Stomach (tissue), 9 donors: Measurements from ENCODE around the gene CCDC12. TPM values are rescaled to one million over a fixed set of nuclear protein-coding genes. Genes with fewer than 3 reads are reported as not detected.

ENCODE experiments used
- DNase-seq, 2 donors: peaks; one replicate each; pipeline versions ENCODE4 v3.0.0 to v3.0.0-alpha.2; 2013 to 2019
- H3K27ac ChIP-seq, 5 donors: fragments of 200-600 bp in 4 of 5; sonication (generic) in 4 of 5; one replicate each; pipeline ENCODE4 v1.5.1; 2013 to 2019; ENCODE audit warnings: mild to moderate bottlenecking in 1 of 5, moderate library complexity in 1 of 5
- H3K27me3 ChIP-seq, 3 donors: fragments of 200-600 bp; sonication (generic); one replicate each; pipeline ENCODE4 v1.5.1; 2017 to 2019; ENCODE audit warnings: mixed run types in 1 of 3
- H3K36me3 ChIP-seq, 4 donors: fragments of 200-600 bp; sonication (generic); 1 replicate in 3 of 4; 2 replicates in 1 of 4; pipeline ENCODE4 v1.5.1; 2016 to 2019
- H3K4me1 ChIP-seq, 4 donors: fragments of 200-600 bp; sonication (generic); one replicate each; pipeline ENCODE4 v1.5.1; 2016 to 2019
- H3K4me3 ChIP-seq, 4 donors: fragments of 200-600 bp; sonication (generic) in 3 of 4; one replicate each; pipeline ENCODE4 v1.5.1; 2016 to 2019; ENCODE audit warnings: mild to moderate bottlenecking in 1 of 4
- H3K9me3 ChIP-seq, 4 donors: fragments of 200-600 bp; sonication (generic); one replicate each; pipeline ENCODE4 v1.5.1; 2016 to 2019
- CTCF ChIP-seq, 7 experiments: fragments of 450-650 bp in 4 of 7; fragments of 200-600 bp in 3 of 7; sonication (generic) in 3 of 7; IDR thresholded peaks; one replicate each; pipeline ENCODE4 v1.5.1; 2016 to 2019; ENCODE audit warnings: antibody characterized with exemption in 7 of 7, control low read depth in 2 of 7, mild to moderate bottlenecking in 1 of 7
- EP300 ChIP-seq: sonication (generic); formaldehyde crosslinking; IDR thresholded peaks from one replicate; pipeline ENCODE4 v1.6.1; 2017; ENCODE audit warnings: antibody characterized with exemption
- POLR2A ChIP-seq, 4 donors: fragments of 450-650 bp; IDR thresholded peaks; one replicate each; pipeline ENCODE4 v1.6.1; 2016; ENCODE audit warnings: antibody characterized with exemption in 4 of 4, control low read depth in 2 of 4, mild to moderate bottlenecking in 1 of 4, moderate library complexity in 1 of 4
- POLR2AphosphoS5 ChIP-seq, 3 donors: sonication (generic); formaldehyde crosslinking; IDR thresholded peaks; one replicate each; pipeline ENCODE4 v1.6.1; 2016; ENCODE audit warnings: antibody characterized with exemption in 3 of 3
- WGBS, 5 donors: extraction: QIAGEN DNeasy Blood & Tissue Kit in 3 of 5; methylation state at CpG; one replicate each; pipeline versions ENCODE4 v1.1.5 to v1.1.7; 2013 to 2018; 5-methylcytosine and 5-hydroxymethylcytosine counted together
- intact Hi-C: fragments of 100-400 bp; cut with DNase I; formaldehyde crosslinking; loops from one replicate; pipeline ENCODE4 v1.15.1; 2023; ENCODE audit warnings: low total_unique reads
- polyA plus RNA-seq, 3 donors: library from polyadenylated mRNA; stranded (reverse); fragments of 200-250 nt; gene quantifications; one replicate each; pipeline ENCODE4 v1.2.3, GENCODE V29; 2013
- total RNA-seq, 5 donors: library from RNA; depleted of rRNA; stranded (reverse); fragments of >200 nt; gene quantifications; one replicate each; pipeline versions ENCODE4 v1.1.0 to v1.2.3, GENCODE V29; 2014 to 2016
- donor health status: healthy with polysubstance abuse.
- donor health status: Bipolar disorder and iron deficiency.
- donor health status: healthy.

CCDC12 gene
- total and polyA plus RNA-seq, 8 donors: 2.9 to 88.7 (median 47.1) TPM

DNA sequence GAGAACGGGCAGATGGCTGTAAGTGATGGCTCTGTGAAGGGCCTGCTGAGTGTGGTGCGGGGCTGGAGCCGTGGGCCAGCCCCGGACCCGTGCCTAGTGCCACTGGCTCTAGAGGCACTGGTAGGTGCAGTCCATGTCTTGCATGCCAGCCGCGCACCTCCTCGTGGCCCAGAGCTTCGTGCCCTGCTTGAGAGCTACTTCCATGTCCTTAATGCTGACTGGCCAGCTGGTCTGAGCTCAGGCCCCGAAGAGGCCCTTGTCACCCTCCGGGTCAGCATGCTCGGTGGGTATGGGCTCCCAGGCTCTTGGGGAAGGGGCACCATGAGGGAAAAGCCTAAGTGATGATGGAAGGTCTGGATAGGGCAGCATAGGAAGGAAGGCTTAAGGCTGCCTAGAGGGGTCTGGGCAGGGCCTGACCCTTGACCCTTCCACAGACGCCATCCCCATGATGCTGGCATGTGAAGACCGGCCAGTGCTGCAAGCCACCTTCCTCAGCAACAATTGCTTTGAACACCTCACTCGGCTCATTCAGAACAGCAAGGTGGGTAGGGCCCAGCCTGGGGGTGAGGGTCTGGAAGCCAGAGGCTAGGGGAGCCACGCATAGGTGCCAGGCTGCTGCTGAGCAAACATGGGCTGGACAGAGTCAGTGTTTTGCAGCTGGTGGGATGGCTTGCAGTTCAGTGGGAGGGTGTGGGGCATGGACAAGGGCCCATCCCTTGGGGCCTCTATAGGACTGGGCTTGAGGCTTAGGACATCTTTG lies 15.0 kb upstream of the CCDC12 start:
- intact Hi-C loops: no loop called here
- H3K36me3 ChIP-seq: peaks cover 29 to 84% (median 82%) of the 10 kb centered on the region in 4 donors
- DNase-seq: no peak
- no peaks in the 10 kb centered on the region for H3K9me3 ChIP-seq
- H3K27ac ChIP-seq: peak overlapping the region in 1 of 5 donors; percentile 33
- H3K4me3 ChIP-seq: no peak overlapping the region
- peaks cover 27 to 52% (median 34%) of the 10 kb centered on the region in 4 donors for H3K4me1 ChIP-seq
- TF ChIP-seq CTCF (IDR thresholded peaks at IDR 0.05): no peak
- no peak for TF ChIP-seq EP300
- TF ChIP-seq POLR2A (IDR thresholded peaks at IDR 0.05): no peak
- no peak for TF ChIP-seq POLR2AphosphoS5 (IDR thresholded peaks at IDR 0.05)
- 83 to 96% (median 93%) methylated on average over 5 to 16 of the region's 16 CpGs for WGBS, 5 donors
- no peaks in the 10 kb centered on the region for H3K27me3 ChIP-seq

GRCh38 chr3:46990573-46991374 lies 14.2 kb upstream of the CCDC12 start:
- no peak for TF ChIP-seq CTCF (IDR thresholded peaks at IDR 0.05)
- TF ChIP-seq EP300: no peak
- no peak for TF ChIP-seq POLR2A (IDR thresholded peaks at IDR 0.05)
- no peak for TF ChIP-seq POLR2AphosphoS5 (IDR thresholded peaks at IDR 0.05)
- H3K4me3 ChIP-seq: no peak overlapping the region
- 69 to 84% (median 78%) methylated on average over 11 of the region's 11 CpGs for WGBS, 5 donors
- peaks cover 23 to 76% (median 74%) of the 10 kb centered on the region in 4 donors for H3K36me3 ChIP-seq
- no peaks in the 10 kb centered on the region for H3K9me3 ChIP-seq
- intact Hi-C loops: no loop called here
- no peak for DNase-seq
- H3K4me1 ChIP-seq: peaks cover 35 to 55% (median 42%) of the 10 kb centered on the region in 4 donors
- H3K27me3 ChIP-seq: no peaks in the 10 kb centered on the region
- H3K27ac ChIP-seq: peak overlapping the region in 2 of 5 donors; percentile 26 to 85

- intact Hi-C loops: no loop called here
- WGBS, 5 donors: 78 to 89% (median 80%) methylated on average over 14 to 17 of the region's 17 CpGs
- no peak for TF ChIP-seq POLR2A (IDR thresholded peaks at IDR 0.05)
Observed at GRCh38 chr3:46989146-46989810, 12.7 kb upstream of the CCDC12 start.

GRCh38 chr3:46988616-46989015 lies 12.1 kb upstream of the CCDC12 start:
- intact Hi-C loops: no loop called here

More at GRCh38 chr3:46989146-46989810, 12.7 kb upstream of the CCDC12 start:
- Histone ChIP-seq H3K4me1 (peaks cover 46 to 70% (median 57%) of the 10 kb centered on the region in 4 donors), H3K4me3 (peak overlapping the region in 2 of 4 donors; percentile 12 to 18), H3K27me3 (no peaks in the 10 kb centered on the region), H3K9me3 (no peaks in the 10 kb centered on the region), H3K27ac (peak overlapping the region in 4 of 5 donors; percentile 10 to 85 (median 68)), H3K36me3 (peaks cover 12 to 73% (median 59%) of the 10 kb centered on the region in 4 donors)
- DNase-seq: no peak

More at GRCh38 chr3:46988616-46989015, 12.1 kb upstream of the CCDC12 start:
- Histone ChIP-seq H3K4me1 (peaks cover 46 to 75% (median 62%) of the 10 kb centered on the region in 4 donors), H3K27me3 (no peaks in the 10 kb centered on the region), H3K4me3 (peak overlapping the region in 3 of 4 donors; percentile 8 to 18 (median 12)), H3K27ac (peak overlapping the region in 4 of 5 donors; percentile 66 to 85 (median 69)), H3K36me3 (peaks cover 7 to 68% (median 53%) of the 10 kb centered on the region in 4 donors), H3K9me3 (no peaks in the 10 kb centered on the region)
- TF ChIP-seq POLR2AphosphoS5 (IDR thresholded peaks at IDR 0.05): no peak
- no peak for TF ChIP-seq CTCF (IDR thresholded peaks at IDR 0.05)
- no peak for DNase-seq
- 68 to 92% (median 90%) methylated on average over 2 to 4 of the region's 4 CpGs for WGBS, 5 donors
